GM12878 (cell line): ENCODE data around the gene FNDC3B. TPM values are rescaled to one million over a fixed set of nuclear protein-coding genes. Genes with fewer than 3 reads are reported as not detected.

Experiments used
- ATAC-seq: fragments of 200-7000 bp; cut with Tn5 transposase; 3 replicates; pipeline ENCODE4 v1.9.1; 2020; ENCODE audit warnings: mild to moderate bottlenecking, moderate library complexity
- BruUV-seq: library from RNA; stranded (reverse); fragments of 400-500 nt; replicated peaks from 2 replicates; lab custom pipeline; 2021; lab: Mats Ljungman, UMichigan
- CTCF ChIA-PET: fragments of 300-600 bp; sonication (Branson Sonifier 250); formaldehyde crosslinking; extraction: SDS; loops from one replicate; lab custom pipeline; 2021; ENCODE audit warnings: inconsistent platforms; lab: Yijun Ruan, JAX
- POLR2A ChIA-PET: fragments of 350-600 bp; formaldehyde crosslinking; extraction: SDS; loops from one replicate; lab custom pipeline; 2021; ENCODE audit warnings: inconsistent platforms; lab: Charles Lee
- RAD21 ChIA-PET: fragments of 300-600 bp; sonication (Branson Sonifier 250); formaldehyde crosslinking; loops from one replicate; lab custom pipeline; 2023; ENCODE audit warnings: antibody characterized with exemption; ENCODE audit not compliant: unreplicated experiment; lab: Charles Lee
- SMC1A ChIA-PET: fragments of 300-600 bp; sonication (Branson Sonifier 250); formaldehyde crosslinking; loops from one replicate; lab custom pipeline; 2023; ENCODE audit not compliant: unreplicated experiment, uncharacterized antibody; lab: Charles Lee
- DNase-seq: peaks from one replicate; pipeline ENCODE4 v3.0.0-alpha.2; 2011; ENCODE audit warnings: low read depth, low spot score
- FAIRE-seq: peaks from 3 replicates; lab custom pipeline; 2011; peaks lifted over from hg19 to GRCh38; lab: Jason Lieb, UNC
- H2AFZ ChIP-seq: 2 replicates; pipeline ENCODE4 v1.6.0; 2011; ENCODE audit warnings: low read depth, low read length, control low read depth; ENCODE audit not compliant: control insufficient read depth
- H3K27ac ChIP-seq: 2 replicates; pipeline ENCODE4 v1.5.1; 2011; ENCODE audit warnings: control low read depth; ENCODE audit not compliant: control insufficient read depth, insufficient read depth
- H3K27me3 ChIP-seq, 2 experiments: replicated peaks in 1 of 2; 2 replicates each; pipeline versions ENCODE4 v1.6.0 to v1.6.1; 2011; ENCODE audit warnings: low read length in 1 of 2; ENCODE audit not compliant: control insufficient read depth in 2 of 2, insufficient read depth in 2 of 2
- H3K36me3 ChIP-seq, 2 experiments: 2 replicates each; pipeline ENCODE4 v1.5.1; 2011; ENCODE audit warnings: low read length in 1 of 2; ENCODE audit not compliant: control insufficient read depth in 2 of 2, insufficient read depth in 2 of 2
- H3K4me1 ChIP-seq: 2 replicates; pipeline ENCODE4 v1.6.1; 2011; ENCODE audit warnings: mild to moderate bottlenecking, low read length, moderate library complexity, mixed read lengths; ENCODE audit not compliant: control insufficient read depth, insufficient read depth
- H3K4me2 ChIP-seq: 2 replicates; pipeline ENCODE4 v1.6.0; 2011; ENCODE audit warnings: control low read depth; ENCODE audit not compliant: control insufficient read depth, insufficient read depth
- H3K4me3 ChIP-seq: fragments of 200-600 bp; sonication (generic); 2 replicates; pipeline ENCODE4 v1.5.1; 2016
- H3K79me2 ChIP-seq: 2 replicates; pipeline ENCODE4 v1.6.0; 2011; ENCODE audit warnings: low read length; ENCODE audit not compliant: control insufficient read depth, insufficient read depth
- H3K9ac ChIP-seq: 2 replicates; pipeline ENCODE4 v1.8.0; 2011; ENCODE audit warnings: low read length, control low read depth, mixed read lengths; ENCODE audit not compliant: control insufficient read depth, insufficient read depth
- H3K9me3 ChIP-seq: replicated peaks from 3 replicates; pipeline ENCODE4 v1.5.1; 2011; ENCODE audit warnings: mild to moderate bottlenecking, low read length; ENCODE audit not compliant: control insufficient read depth, insufficient read depth
- H4K20me1 ChIP-seq: 2 replicates; pipeline ENCODE4 v1.6.0; 2011; ENCODE audit not compliant: control insufficient read depth, insufficient read depth
- ATF7 ChIP-seq: fragments of 450-650 bp; IDR thresholded peaks from 2 replicates; pipeline ENCODE4 v1.6.1; 2016; ENCODE audit warnings: low read depth, mild to moderate bottlenecking
- BHLHE40 ChIP-seq, 2 experiments: fragments of 450-650 bp in 1 of 2; IDR thresholded peaks; 2 replicates each; pipeline ENCODE4 v1.6.1; 2011 to 2017; ENCODE audit warnings: low read depth in 2 of 2, borderline replicate concordance in 1 of 2, improper control_type of control experiment in 1 of 2, low read length in 1 of 2, mild to moderate bottlenecking in 1 of 2
- MTA3 ChIP-seq: IDR thresholded peaks from 2 replicates; pipeline ENCODE4 v1.6.1; 2012; ENCODE audit warnings: low read length, inconsistent platforms, borderline replicate concordance
- TCF7 ChIP-seq: IDR thresholded peaks from 2 replicates; pipeline ENCODE4 v1.6.1; 2014; ENCODE audit warnings: antibody characterized with exemption, borderline replicate concordance
- ZNF622 ChIP-seq: fragments of 450-650 bp; IDR thresholded peaks from 2 replicates; pipeline ENCODE4 v1.6.1; 2017; ENCODE audit warnings: mild to moderate bottlenecking, inconsistent platforms
- WGBS: methylation state at CpG from one replicate; pipeline ENCODE4 v1.1.6; 2016; ENCODE audit warnings: low lambda C conversion rate; ENCODE audit not compliant: insufficient replicate concordance, insufficient coverage; ENCODE audit errors: missing lambda C conversion rate; 5-methylcytosine and 5-hydroxymethylcytosine counted together
- in situ Hi-C: fragments of 300-500 bp; cut with MboI; formaldehyde crosslinking; loops from 9 replicates; pipeline ENCODE4 v1.14.3; 2018; ENCODE audit warnings: mixed read lengths
- intact Hi-C: fragments of 100-400 bp; cut with micrococcal nuclease; formaldehyde crosslinking; loops from one replicate; pipeline ENCODE4 v1.14.2; 2022; ENCODE audit not compliant: unreplicated experiment
- polyA plus RNA-seq, 11 experiments: library from polyadenylated mRNA; depleted of rRNA in 4 of 11; unstranded in 6 of 11; stranded (reverse) in 5 of 11; fragments of >200 nt; fragmentation: Nextera tagmentation in 4 of 11; fragmentation: Illumina TruSeq in 1 of 11; extraction: Ambion mirVana in 4 of 11; extraction: Trizol in 1 of 11; gene quantifications; 1 replicate in 1 of 11; 2 replicates in 10 of 11; pipeline versions ENCODE4 v1.2.1 to v1.2.3, GENCODE V29; 2011 to 2016; ENCODE audit warnings: inconsistent platforms in 2 of 11, missing spikeins in 2 of 11, low read depth in 1 of 11
- total RNA-seq, 4 experiments: library from RNA; depleted of rRNA in 3 of 4; stranded (reverse); fragments of >200 nt in 3 of 4; fragmentation: Illumina TruSeq in 1 of 4; extraction: Trizol in 1 of 4; gene quantifications; 2 replicates each; pipeline versions ENCODE4 v1.2.1 to v1.2.3, GENCODE V29; 2013 to 2021
- TF ChIP-seq, protein P1 (sequence below): fragments of 450-650 bp; IDR thresholded peaks from 2 replicates; pipeline ENCODE4 v1.6.1; 2017; ENCODE audit warnings: mild to moderate bottlenecking, moderate library complexity
- TF ChIP-seq, protein P2 (sequence below): fragments of 450-650 bp; IDR thresholded peaks from 2 replicates; pipeline ENCODE4 v1.6.1; 2017; ENCODE audit warnings: mild to moderate bottlenecking, low read depth, inconsistent platforms; ENCODE audit not compliant: poor library complexity, severe bottlenecking
- TF ChIP-seq, protein P3 (sequence below): IDR thresholded peaks from 2 replicates; pipeline ENCODE4 v1.6.1; 2012; ENCODE audit warnings: mild to moderate bottlenecking, low read depth, low read length
- TF ChIP-seq, protein P4 (sequence below): fragments of 450-650 bp; IDR thresholded peaks from 2 replicates; pipeline ENCODE4 v1.6.1; 2017; ENCODE audit warnings: low read depth, mild to moderate bottlenecking, moderate library complexity

Gene FNDC3B
- total and polyA plus RNA-seq, 10 of the 15 experiments (the other 5 are each of a cell fraction or from before 2014, with no cell fraction given) = 7.9 to 35.0 (median 18.5) TPM

DNA sequence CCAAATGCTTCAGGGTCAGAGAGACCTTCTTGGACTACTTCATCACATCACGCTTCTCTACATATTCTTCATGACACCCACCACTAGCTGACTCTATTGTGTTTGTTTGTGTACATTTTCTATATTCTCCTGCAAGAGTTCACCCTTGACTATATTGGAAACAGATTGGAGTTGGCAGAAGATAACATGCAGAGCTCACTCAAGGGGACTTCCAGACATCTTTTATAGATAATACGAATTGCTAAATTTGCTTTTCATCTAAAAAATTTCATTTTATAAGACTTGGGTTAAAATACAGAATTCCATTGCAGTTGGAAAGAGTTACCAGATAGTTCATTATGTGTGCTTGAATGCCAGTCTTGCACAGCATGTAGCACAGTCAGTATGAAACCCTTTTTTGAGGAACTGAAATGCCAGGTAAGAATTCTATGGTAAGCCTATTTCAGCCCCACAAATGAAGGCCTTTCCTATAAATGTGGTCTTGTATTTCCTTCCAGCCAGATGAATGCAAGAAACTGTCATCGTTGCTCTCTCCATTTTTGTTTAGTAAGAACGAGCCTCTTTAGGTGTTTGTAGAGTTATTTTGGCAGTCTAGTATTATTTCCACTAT lies 231.3 kb downstream of the FNDC3B start:
- no peaks in the 10 kb centered on the region for H3K27me3 ChIP-seq
- ChIA-PET CTCF (interaction anchor here (1.2 kb wide), 1 partner anchor 437 kb away, joined by 3 read pairs; no protein-coding TSS in a partner anchor), POLR2A (interaction anchor here (1.5 kb wide), 1 partner anchor 129 kb away, joined by 4 read pairs; no protein-coding TSS in a partner anchor), RAD21 (interaction anchor here (0.6 to 1.5 kb wide), 4 partner anchors 85 to 235 kb away, joined by 3 to 4 read pairs (median 4); no protein-coding TSS in a partner anchor), SMC1A (interaction anchor here (0.6 to 1.8 kb wide), 7 partner anchors 9 to 394 kb away, joined by 3 to 6 read pairs (median 3); no protein-coding TSS in a partner anchor)
- no peaks in the 10 kb centered on the region for H4K20me1 ChIP-seq
- peaks cover 0 to 5% of the 10 kb centered on the region in 2 experiments; a peak in 3 of 4 replicates for H3K36me3 ChIP-seq
- no peak overlapping the region for H2AFZ ChIP-seq
- in situ Hi-C loops = no loop called here
- ATAC-seq (peak; percentile 99), DNase-seq (peak; percentile 66), FAIRE-seq (peak; percentile 89)
- 34% methylated on average over 4 of the region's 4 CpGs for WGBS
- H3K4me2 ChIP-seq = no peak overlapping the region
- no peak overlapping the region for H3K27ac ChIP-seq
- no peaks in the 10 kb centered on the region for H3K9me3 ChIP-seq
- peaks cover 19% of the 10 kb centered on the region for H3K4me1 ChIP-seq
- intact Hi-C loops = loop anchor here (5.0 to 10.0 kb wide), 3 partner anchors 208 to 426 kb away; partner anchors contain the start of genes FNDC3B and TMEM212
- H3K79me2 ChIP-seq = no peaks in the 10 kb centered on the region; the same call in 1 of the 2 replicates
- no TSS peak for BruUV-seq
- no peak overlapping the region for H3K9ac ChIP-seq
- no peak overlapping the region for H3K4me3 ChIP-seq
- TF ChIP-seq, protein P1, sequence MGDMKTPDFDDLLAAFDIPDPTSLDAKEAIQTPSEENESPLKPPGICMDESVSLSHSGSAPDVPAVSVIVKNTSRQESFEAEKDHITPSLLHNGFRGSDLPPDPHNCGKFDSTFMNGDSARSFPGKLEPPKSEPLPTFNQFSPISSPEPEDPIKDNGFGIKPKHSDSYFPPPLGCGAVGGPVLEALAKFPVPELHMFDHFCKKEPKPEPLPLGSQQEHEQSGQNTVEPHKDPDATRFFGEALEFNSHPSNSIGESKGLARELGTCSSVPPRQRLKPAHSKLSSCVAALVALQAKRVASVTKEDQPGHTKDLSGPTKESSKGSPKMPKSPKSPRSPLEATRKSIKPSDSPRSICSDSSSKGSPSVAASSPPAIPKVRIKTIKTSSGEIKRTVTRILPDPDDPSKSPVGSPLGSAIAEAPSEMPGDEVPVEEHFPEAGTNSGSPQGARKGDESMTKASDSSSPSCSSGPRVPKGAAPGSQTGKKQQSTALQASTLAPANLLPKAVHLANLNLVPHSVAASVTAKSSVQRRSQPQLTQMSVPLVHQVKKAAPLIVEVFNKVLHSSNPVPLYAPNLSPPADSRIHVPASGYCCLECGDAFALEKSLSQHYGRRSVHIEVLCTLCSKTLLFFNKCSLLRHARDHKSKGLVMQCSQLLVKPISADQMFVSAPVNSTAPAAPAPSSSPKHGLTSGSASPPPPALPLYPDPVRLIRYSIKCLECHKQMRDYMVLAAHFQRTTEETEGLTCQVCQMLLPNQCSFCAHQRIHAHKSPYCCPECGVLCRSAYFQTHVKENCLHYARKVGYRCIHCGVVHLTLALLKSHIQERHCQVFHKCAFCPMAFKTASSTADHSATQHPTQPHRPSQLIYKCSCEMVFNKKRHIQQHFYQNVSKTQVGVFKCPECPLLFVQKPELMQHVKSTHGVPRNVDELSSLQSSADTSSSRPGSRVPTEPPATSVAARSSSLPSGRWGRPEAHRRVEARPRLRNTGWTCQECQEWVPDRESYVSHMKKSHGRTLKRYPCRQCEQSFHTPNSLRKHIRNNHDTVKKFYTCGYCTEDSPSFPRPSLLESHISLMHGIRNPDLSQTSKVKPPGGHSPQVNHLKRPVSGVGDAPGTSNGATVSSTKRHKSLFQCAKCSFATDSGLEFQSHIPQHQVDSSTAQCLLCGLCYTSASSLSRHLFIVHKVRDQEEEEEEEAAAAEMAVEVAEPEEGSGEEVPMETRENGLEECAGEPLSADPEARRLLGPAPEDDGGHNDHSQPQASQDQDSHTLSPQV = no peak
- no peak for TF ChIP-seq BHLHE40 (IDR thresholded peaks at IDR 0.05; ENCODE audit: borderline replicate concordance in 1 of 2, low read depth in 2 of 2, low read length in 1 of 2)
- no peak for TF ChIP-seq TCF7
- TF ChIP-seq ATF7 = 0 out of 2 replicates have a peak, but pooled peaks have one; percentile 40
- TF ChIP-seq, protein P2, sequence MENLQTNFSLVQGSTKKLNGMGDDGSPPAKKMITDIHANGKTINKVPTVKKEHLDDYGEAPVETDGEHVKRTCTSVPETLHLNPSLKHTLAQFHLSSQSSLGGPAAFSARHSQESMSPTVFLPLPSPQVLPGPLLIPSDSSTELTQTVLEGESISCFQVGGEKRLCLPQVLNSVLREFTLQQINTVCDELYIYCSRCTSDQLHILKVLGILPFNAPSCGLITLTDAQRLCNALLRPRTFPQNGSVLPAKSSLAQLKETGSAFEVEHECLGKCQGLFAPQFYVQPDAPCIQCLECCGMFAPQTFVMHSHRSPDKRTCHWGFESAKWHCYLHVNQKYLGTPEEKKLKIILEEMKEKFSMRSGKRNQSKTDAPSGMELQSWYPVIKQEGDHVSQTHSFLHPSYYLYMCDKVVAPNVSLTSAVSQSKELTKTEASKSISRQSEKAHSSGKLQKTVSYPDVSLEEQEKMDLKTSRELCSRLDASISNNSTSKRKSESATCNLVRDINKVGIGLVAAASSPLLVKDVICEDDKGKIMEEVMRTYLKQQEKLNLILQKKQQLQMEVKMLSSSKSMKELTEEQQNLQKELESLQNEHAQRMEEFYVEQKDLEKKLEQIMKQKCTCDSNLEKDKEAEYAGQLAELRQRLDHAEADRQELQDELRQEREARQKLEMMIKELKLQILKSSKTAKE = no peak
- TF ChIP-seq MTA3 = peak; percentile 73; the same call in 1 of the 2 replicates
- TF ChIP-seq, protein P3, sequence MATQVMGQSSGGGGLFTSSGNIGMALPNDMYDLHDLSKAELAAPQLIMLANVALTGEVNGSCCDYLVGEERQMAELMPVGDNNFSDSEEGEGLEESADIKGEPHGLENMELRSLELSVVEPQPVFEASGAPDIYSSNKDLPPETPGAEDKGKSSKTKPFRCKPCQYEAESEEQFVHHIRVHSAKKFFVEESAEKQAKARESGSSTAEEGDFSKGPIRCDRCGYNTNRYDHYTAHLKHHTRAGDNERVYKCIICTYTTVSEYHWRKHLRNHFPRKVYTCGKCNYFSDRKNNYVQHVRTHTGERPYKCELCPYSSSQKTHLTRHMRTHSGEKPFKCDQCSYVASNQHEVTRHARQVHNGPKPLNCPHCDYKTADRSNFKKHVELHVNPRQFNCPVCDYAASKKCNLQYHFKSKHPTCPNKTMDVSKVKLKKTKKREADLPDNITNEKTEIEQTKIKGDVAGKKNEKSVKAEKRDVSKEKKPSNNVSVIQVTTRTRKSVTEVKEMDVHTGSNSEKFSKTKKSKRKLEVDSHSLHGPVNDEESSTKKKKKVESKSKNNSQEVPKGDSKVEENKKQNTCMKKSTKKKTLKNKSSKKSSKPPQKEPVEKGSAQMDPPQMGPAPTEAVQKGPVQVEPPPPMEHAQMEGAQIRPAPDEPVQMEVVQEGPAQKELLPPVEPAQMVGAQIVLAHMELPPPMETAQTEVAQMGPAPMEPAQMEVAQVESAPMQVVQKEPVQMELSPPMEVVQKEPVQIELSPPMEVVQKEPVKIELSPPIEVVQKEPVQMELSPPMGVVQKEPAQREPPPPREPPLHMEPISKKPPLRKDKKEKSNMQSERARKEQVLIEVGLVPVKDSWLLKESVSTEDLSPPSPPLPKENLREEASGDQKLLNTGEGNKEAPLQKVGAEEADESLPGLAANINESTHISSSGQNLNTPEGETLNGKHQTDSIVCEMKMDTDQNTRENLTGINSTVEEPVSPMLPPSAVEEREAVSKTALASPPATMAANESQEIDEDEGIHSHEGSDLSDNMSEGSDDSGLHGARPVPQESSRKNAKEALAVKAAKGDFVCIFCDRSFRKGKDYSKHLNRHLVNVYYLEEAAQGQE = no peak
- TF ChIP-seq, protein P4, sequence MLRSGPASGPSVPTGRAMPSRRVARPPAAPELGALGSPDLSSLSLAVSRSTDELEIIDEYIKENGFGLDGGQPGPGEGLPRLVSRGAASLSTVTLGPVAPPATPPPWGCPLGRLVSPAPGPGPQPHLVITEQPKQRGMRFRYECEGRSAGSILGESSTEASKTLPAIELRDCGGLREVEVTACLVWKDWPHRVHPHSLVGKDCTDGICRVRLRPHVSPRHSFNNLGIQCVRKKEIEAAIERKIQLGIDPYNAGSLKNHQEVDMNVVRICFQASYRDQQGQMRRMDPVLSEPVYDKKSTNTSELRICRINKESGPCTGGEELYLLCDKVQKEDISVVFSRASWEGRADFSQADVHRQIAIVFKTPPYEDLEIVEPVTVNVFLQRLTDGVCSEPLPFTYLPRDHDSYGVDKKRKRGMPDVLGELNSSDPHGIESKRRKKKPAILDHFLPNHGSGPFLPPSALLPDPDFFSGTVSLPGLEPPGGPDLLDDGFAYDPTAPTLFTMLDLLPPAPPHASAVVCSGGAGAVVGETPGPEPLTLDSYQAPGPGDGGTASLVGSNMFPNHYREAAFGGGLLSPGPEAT = peak; percentile 70; the same call in 1 of the 2 replicates
- no peak for TF ChIP-seq ZNF622
